DND-41 (cell line): ENCODE results near the gene NPM1.

Experiments used
- ATAC-seq: fragments of 200-7000 bp; cut with Tn5 transposase; 3 replicates; pipeline ENCODE4 v1.9.1; 2021; ENCODE audit warnings: low read depth; ENCODE audit not compliant: insufficient read depth
- DNase-seq: peaks from one replicate; pipeline ENCODE4 v3.0.0-alpha.2; 2020
- H2AFZ ChIP-seq: 2 replicates; pipeline ENCODE4 v1.6.0; 2012; ENCODE audit warnings: low read depth, low read length
- H3K27ac ChIP-seq: 2 replicates; pipeline ENCODE4 v1.5.1; 2012; ENCODE audit warnings: low read length, inconsistent platforms
- H3K27me3 ChIP-seq: fragments of 200-600 bp; sonication (generic); 2 replicates; pipeline ENCODE4 v1.6.0; 2012; ENCODE audit warnings: low read length, mild to moderate bottlenecking, inconsistent platforms; ENCODE audit not compliant: insufficient read depth, poor library complexity
- H3K36me3 ChIP-seq: 2 replicates; pipeline ENCODE4 v1.5.1; 2012; ENCODE audit warnings: low read length, inconsistent platforms; ENCODE audit not compliant: insufficient read depth
- H3K4me1 ChIP-seq: 2 replicates; pipeline ENCODE4 v1.5.1; 2012; ENCODE audit warnings: mild to moderate bottlenecking, low read length; ENCODE audit not compliant: insufficient read depth
- H3K4me2 ChIP-seq: 2 replicates; pipeline ENCODE4 v1.6.0; 2012; ENCODE audit warnings: mild to moderate bottlenecking, moderate library complexity, low read length, inconsistent platforms; ENCODE audit not compliant: insufficient read depth
- H3K4me3 ChIP-seq, 2 experiments: fragments of 200-600 bp in 1 of 2; shearing (Covaris generic) in 1 of 2; 2 replicates each; pipeline ENCODE4 v1.5.1; 2012 to 2016; ENCODE audit warnings: inconsistent platforms in 2 of 2, low read length in 2 of 2, mild to moderate bottlenecking in 2 of 2, low read depth in 1 of 2, moderate library complexity in 1 of 2
- H3K79me2 ChIP-seq: 2 replicates; pipeline ENCODE4 v1.6.0; 2012; ENCODE audit warnings: low read length, inconsistent platforms; ENCODE audit not compliant: insufficient read depth
- H3K9ac ChIP-seq: 2 replicates; pipeline ENCODE4 v1.6.0; 2012; ENCODE audit warnings: low read depth, mild to moderate bottlenecking, inconsistent platforms, low read length, moderate library complexity
- H3K9me3 ChIP-seq: 2 replicates; pipeline ENCODE4 v1.5.1; 2012; ENCODE audit warnings: low read length, moderate library complexity, mild to moderate bottlenecking, inconsistent platforms; ENCODE audit not compliant: insufficient read depth, severe bottlenecking
- H4K20me1 ChIP-seq: 2 replicates; pipeline ENCODE4 v1.6.0; 2012; ENCODE audit warnings: low read length; ENCODE audit not compliant: insufficient read depth
- EZH2 ChIP-seq: IDR thresholded peaks from 3 replicates; pipeline ENCODE4 v1.6.1; 2012; ENCODE audit warnings: borderline replicate concordance, low read depth, mild to moderate bottlenecking, moderate library complexity, low read length, inconsistent platforms; ENCODE audit not compliant: severe bottlenecking
- TF ChIP-seq, protein P1 (sequence below): IDR thresholded peaks from 2 replicates; pipeline ENCODE4 v1.5.1; 2012; ENCODE audit warnings: borderline replicate concordance, low read length, moderate library complexity, mild to moderate bottlenecking; ENCODE audit not compliant: poor library complexity, severe bottlenecking; ENCODE audit errors: extremely low read depth

NPM1 gene

GRCh38 chr5:171447226-171447625, 59.6 kb downstream of the NPM1 start:
- Histone ChIP-seq H3K4me1 (no peaks in the 10 kb centered on the region), H3K4me2 (no peak overlapping the region), H2AFZ (no peak overlapping the region), H3K27me3 (no peaks in the 10 kb centered on the region), H3K9ac (no peak overlapping the region), H4K20me1 (no peaks in the 10 kb centered on the region), H3K79me2 (no peaks in the 10 kb centered on the region), H3K9me3 (no peaks in the 10 kb centered on the region), H3K27ac (no peak overlapping the region), H3K4me3 (no peak overlapping the region), H3K36me3 (no peaks in the 10 kb centered on the region)
- DNase-seq (no peak), ATAC-seq (no peak)
- TF ChIP-seq EZH2: no peak
- TF ChIP-seq, protein P1, sequence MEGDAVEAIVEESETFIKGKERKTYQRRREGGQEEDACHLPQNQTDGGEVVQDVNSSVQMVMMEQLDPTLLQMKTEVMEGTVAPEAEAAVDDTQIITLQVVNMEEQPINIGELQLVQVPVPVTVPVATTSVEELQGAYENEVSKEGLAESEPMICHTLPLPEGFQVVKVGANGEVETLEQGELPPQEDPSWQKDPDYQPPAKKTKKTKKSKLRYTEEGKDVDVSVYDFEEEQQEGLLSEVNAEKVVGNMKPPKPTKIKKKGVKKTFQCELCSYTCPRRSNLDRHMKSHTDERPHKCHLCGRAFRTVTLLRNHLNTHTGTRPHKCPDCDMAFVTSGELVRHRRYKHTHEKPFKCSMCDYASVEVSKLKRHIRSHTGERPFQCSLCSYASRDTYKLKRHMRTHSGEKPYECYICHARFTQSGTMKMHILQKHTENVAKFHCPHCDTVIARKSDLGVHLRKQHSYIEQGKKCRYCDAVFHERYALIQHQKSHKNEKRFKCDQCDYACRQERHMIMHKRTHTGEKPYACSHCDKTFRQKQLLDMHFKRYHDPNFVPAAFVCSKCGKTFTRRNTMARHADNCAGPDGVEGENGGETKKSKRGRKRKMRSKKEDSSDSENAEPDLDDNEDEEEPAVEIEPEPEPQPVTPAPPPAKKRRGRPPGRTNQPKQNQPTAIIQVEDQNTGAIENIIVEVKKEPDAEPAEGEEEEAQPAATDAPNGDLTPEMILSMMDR: no peak

DNA sequence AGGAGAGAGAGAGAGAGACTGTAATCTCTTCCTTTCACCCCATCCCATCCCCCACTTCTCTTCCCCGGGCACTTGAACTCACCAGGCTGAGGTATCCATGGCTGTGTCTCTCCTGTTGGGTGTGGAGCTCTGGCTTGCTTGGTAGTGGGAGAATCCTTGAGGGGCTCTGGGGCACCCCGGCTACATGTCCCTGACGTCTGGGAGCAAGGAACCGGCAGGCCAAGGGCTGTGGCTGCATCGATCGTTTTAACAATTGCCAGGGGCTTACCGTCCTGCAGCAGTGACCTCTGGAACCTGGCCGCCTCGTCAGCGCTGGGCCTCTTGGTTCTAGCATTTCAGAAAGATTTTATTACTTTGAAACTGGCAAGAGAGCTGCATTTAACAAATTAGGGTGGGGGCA, 61.8 kb downstream of the NPM1 start:
- H3K27ac ChIP-seq: no peak overlapping the region
- H2AFZ ChIP-seq: no peak overlapping the region
- no peaks in the 10 kb centered on the region for H3K36me3 ChIP-seq
- ATAC-seq (no peak), DNase-seq (no peak)
- H3K79me2 ChIP-seq: no peaks in the 10 kb centered on the region
- H4K20me1 ChIP-seq: no peaks in the 10 kb centered on the region; the same call in 1 of the 2 replicates
- no peak overlapping the region for H3K4me3 ChIP-seq
- no peaks in the 10 kb centered on the region for H3K9me3 ChIP-seq
- no peak overlapping the region for H3K9ac ChIP-seq
- TF ChIP-seq, protein P1: no peak
- no peak for TF ChIP-seq EZH2
- H3K4me1 ChIP-seq: no peaks in the 10 kb centered on the region
- H3K27me3 ChIP-seq: no peaks in the 10 kb centered on the region
- H3K4me2 ChIP-seq: no peak overlapping the region

DNA sequence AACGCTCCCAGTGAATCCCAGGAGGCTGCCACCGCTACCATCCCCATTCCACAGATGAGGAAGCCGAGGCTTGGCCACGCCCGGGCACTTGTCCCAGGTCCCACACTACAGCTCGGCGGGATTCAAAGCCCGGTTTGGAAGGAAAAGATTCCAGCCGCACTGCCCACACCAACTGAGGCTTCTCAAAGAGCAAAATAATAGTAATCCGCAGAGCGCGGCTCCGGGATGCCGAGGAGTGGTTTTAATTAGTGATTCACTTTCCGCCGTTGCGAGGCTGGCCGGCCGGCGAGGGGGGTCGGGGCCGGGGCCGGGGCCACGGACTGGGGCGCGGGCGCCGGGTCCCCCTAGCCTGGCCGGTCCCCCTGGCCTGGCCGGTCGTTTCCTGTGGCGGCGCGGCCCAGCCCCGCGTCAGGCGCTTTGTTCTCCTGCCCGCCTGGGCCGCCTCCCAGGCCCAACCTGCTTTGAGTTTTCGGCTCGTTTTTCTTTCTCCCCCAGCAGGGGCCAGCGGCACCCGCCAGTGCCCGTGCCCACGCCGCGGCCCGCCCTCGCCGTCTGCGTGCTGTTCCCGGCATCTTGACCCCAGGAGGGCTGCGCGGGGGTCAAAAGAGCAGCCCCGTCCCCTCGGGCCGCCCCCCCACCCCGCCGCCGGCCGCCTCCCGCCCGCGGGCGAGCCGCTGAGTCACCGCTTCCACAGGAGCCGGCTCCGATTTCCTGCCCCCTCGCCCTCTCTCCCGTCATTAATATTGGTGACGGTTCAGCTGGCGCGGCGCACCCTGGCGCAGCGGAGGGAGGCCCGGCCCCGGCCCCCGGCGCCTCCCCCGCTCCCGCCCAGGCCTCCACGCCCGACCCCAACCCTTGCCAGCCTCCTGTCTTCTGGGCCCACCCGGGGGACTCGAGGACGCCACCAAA, 63.0 kb downstream of the NPM1 start:
- Histone ChIP-seq H3K79me2 (no peaks in the 10 kb centered on the region), H3K27me3 (no peaks in the 10 kb centered on the region), H3K4me2 (no peak overlapping the region), H4K20me1 (no peaks in the 10 kb centered on the region; the same call in 1 of the 2 replicates), H3K27ac (no peak overlapping the region), H3K4me1 (no peaks in the 10 kb centered on the region), H2AFZ (no peak overlapping the region), H3K9me3 (no peaks in the 10 kb centered on the region), H3K36me3 (no peaks in the 10 kb centered on the region), H3K4me3 (no peak overlapping the region), H3K9ac (no peak overlapping the region)
- no peak for DNase-seq
- no peak for ATAC-seq
- no peak for TF ChIP-seq EZH2
- TF ChIP-seq, protein P1: no peak
